SK-N-SH (cell line): ENCODE measurements around the gene TECR.

Experiments
- CHD2 ChIP-seq: fragments of 150-350 bp; IDR thresholded peaks from 2 replicates; pipeline ENCODE4 v1.6.1; 2018; ENCODE audit warnings: low read length; ENCODE audit not compliant: partially characterized antibody
- TAF1 ChIP-seq: IDR thresholded peaks from 2 replicates; pipeline ENCODE4 v1.6.1; 2012; ENCODE audit warnings: low read depth, mild to moderate bottlenecking, low read length, moderate library complexity, borderline replicate concordance

DNA sequence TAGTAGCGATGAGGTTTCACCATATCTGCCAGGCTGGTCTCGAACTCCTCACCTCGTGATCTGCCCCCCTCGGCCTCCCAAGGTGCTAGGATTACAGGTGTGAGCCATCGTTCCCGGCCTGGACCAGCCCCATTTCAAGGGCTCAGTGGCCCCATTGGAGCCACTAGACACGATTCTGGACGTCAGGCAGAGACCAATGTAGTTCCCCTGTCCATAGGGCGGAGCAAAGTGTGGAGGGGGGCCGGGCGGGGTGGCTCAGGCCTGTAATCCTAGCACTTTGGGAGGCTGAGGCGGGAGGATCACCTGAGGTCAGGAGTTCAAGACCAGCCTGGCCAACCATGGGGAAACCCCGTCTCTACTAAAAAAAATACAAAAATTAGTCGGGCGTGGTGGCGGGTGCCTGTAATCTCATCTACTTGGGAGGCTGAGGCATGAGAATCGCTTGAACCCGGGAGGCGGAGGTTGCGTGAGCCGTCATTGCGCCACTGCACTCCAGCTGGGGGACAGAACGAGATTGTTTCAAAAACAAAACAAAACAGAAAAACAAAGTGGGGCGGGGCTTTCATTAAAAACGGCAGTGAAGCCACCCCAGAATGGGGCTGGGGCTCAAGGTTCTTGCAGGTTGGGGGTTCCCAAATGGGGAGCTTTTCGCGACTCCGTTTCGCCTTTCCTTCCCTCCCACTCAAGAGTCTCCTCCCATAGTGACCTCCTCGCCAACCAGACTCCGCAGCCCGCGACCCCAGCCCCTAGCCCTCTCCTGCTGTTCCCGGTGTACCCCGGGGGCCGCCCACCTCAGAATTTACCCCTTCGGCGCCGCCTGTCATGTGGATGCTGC is 758 bp upstream of the TECR start:
- TF ChIP-seq CHD2 (no peak), TAF1 (no peak)
